Transverse colon (tissue), 4 donors: ENCODE results near the gene DHRS9. TPM values are rescaled to one million over a fixed set of nuclear protein-coding genes. Genes with fewer than 3 reads are reported as not detected.

Source experiments
- DNase-seq: peaks from one replicate; pipeline ENCODE4 v3.0.0-alpha.2; 2019
- H3K27ac ChIP-seq, 4 donors: fragments of 200-600 bp; sonication (generic); 2 replicates each; pipeline ENCODE4 v1.5.1; 2016 to 2018; ENCODE audit warnings: inconsistent platforms in 4 of 4
- H3K27me3 ChIP-seq: fragments of 200-600 bp; sonication (generic); 2 replicates; pipeline ENCODE4 v1.5.1; 2017; ENCODE audit warnings: inconsistent platforms
- H3K36me3 ChIP-seq, 4 donors: fragments of 200-600 bp; sonication (generic); 2 replicates each; pipeline ENCODE4 v1.5.1; 2017 to 2019; ENCODE audit warnings: inconsistent platforms in 4 of 4
- H3K4me1 ChIP-seq, 4 donors: fragments of 200-600 bp; sonication (generic); 2 replicates each; pipeline ENCODE4 v1.5.1; 2017 to 2020; ENCODE audit warnings: inconsistent platforms in 4 of 4
- H3K4me3 ChIP-seq, 4 donors: fragments of 200-600 bp; sonication (generic); 1 replicate in 1 of 4; 2 replicates in 3 of 4; pipeline versions ENCODE4 v1.5.1 to v1.6.1; 2017 to 2019; ENCODE audit warnings: inconsistent platforms in 4 of 4
- H3K9me3 ChIP-seq, 2 donors: fragments of 200-600 bp; sonication (generic); 2 replicates each; pipeline ENCODE4 v1.5.1; 2017 to 2019; ENCODE audit warnings: inconsistent platforms in 2 of 2
- CTCF ChIP-seq, 5 experiments: fragments of 200-600 bp in 3 of 5; fragments of 450-650 bp in 2 of 5; sonication (generic) in 3 of 5; IDR thresholded peaks; 1 replicate in 2 of 5; 2 replicates in 3 of 5; pipeline ENCODE4 v1.5.1; 2016 to 2017; ENCODE audit warnings: antibody characterized with exemption in 5 of 5, inconsistent platforms in 3 of 5, mild to moderate bottlenecking in 2 of 5, moderate library complexity in 1 of 5
- EP300 ChIP-seq: sonication (generic); formaldehyde crosslinking; IDR thresholded peaks from one replicate; pipeline ENCODE4 v1.6.1; 2017; ENCODE audit warnings: antibody characterized with exemption, low read depth
- POLR2A ChIP-seq: fragments of 450-650 bp; IDR thresholded peaks from one replicate; pipeline ENCODE4 v1.6.1; 2016; ENCODE audit warnings: antibody characterized with exemption, mild to moderate bottlenecking, moderate library complexity
- POLR2AphosphoS5 ChIP-seq, 3 donors: sonication (generic); formaldehyde crosslinking; IDR thresholded peaks; one replicate each; pipeline ENCODE4 v1.6.1; 2016; ENCODE audit warnings: antibody characterized with exemption in 3 of 3
- WGBS, 2 donors: methylation state at CpG; one replicate each; pipeline ENCODE4 v1.1.5; 2018; ENCODE audit warnings: low coverage in 1 of 2; 5-methylcytosine and 5-hydroxymethylcytosine counted together
- in situ Hi-C, 4 donors: fragments of 200-750 bp; cut with MboI; loops; one replicate each; pipeline versions ENCODE4 v1.15.0 to v1.15.1; 2017; ENCODE audit warnings: low sequenced_read_pairs in 3 of 4, low pct_ligation_motif_present in 1 of 4, low pct_unique_long_range_greater_than_20kb in 1 of 4
- intact Hi-C: fragments of 100-400 bp; cut with DNase I; formaldehyde crosslinking; loops from one replicate; pipeline ENCODE4 v1.15.1; 2023; ENCODE audit warnings: low total_unique reads
- total RNA-seq, 4 donors: library from RNA; depleted of rRNA; stranded (reverse); fragments of >200 nt; gene quantifications; one replicate each; pipeline ENCODE4 v1.1.0, GENCODE V29; 2016

DHRS9 gene
- total RNA-seq, 4 donors from 2014 or later = 20.9 to 257 (median 153) TPM

- Histone ChIP-seq H3K27me3 (no peaks in the 10 kb centered on the region), H3K4me1 (peaks cover 0 to 19% (median 0%) of the 10 kb centered on the region in 4 donors), H3K9me3 (no peaks in the 10 kb centered on the region), H3K27ac (no peak overlapping the region), H3K36me3 (no peaks in the 10 kb centered on the region), H3K4me3 (no peak overlapping the region)
- no peak for TF ChIP-seq POLR2AphosphoS5 (IDR thresholded peaks at IDR 0.05)
- TF ChIP-seq CTCF (IDR thresholded peaks at IDR 0.05) = no peak
- no peak for DNase-seq
- in situ Hi-C loops (no loop called here), intact Hi-C loops (no loop called here)
- WGBS, 2 donors = 87 to 95% methylated on average over 3 of the region's 3 CpGs
These were observed 4.0 kb downstream of the DHRS9 start for GRCh38 chr2:169073211-169073962.

DNA sequence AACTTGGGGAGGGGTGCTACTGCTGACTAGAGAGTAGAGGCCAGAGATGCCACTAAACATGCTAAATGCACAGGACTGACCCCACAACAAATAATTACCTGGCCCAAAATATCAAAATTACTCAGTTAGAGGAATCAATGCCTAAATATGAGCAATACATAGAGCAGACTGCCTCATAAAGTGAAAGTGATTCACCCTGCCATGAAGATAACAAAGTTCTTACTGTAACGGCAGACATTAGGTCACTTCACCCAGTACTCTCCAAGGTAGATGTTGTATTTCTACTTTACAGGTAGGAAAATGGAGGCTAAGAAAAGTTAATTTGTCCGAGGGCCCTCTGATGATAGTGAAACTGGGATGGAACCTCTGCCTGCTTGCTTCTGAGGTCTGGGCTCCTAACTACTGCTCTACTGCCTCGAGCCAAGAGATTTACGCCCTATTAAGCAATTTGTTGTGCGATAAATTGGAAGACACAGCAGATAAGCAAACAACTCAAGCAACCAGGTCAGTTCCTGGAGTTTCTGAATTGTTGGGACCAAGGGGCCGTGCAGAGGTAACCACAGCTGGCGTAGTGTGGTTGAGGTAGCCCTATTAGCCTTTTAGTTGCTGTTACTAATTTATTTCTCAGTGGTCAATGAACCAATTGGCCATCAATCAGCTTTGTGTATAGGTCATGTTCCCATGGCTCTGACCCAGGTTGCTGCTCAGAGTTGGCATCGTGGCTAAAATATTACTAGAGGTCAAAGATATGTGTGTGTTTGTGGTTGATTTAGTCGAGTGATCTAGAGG lies 4.8 kb downstream of the DHRS9 start:
- intact Hi-C loops = no loop called here
- DNase-seq = no peak

DNA sequence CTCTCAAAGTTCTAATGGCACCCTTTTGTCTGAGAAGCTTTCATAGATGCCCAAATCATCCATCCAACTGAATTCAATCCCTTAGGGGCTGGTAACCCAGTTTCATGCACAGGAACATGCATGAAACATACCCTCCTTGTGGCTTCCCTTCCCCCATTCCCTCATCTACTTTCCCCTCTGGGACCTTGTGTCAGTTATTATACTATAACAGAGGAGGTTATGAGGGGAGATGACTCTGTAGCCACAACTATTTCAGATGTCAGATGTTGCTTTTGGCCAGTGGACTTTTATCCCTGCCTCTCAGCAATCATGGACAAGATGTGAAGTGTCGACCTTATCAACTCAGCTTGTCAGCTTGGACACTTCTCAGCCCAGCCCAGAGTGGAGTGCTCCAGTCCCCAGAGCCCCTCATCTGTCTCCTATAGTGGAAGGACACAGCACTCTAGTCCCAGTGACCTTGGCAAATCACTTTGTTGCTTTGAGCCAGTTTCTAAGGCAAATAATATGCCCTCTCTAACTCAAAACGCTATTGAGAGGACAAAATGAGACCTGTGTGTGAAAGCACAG lies 8.4 kb downstream of the DHRS9 start:
- no peaks in the 10 kb centered on the region for H3K27me3 ChIP-seq
- DNase-seq = no peak
- no peaks in the 10 kb centered on the region for H3K36me3 ChIP-seq
- H3K27ac ChIP-seq = no peak overlapping the region
- intact Hi-C loops = no loop called here
- H3K9me3 ChIP-seq = no peaks in the 10 kb centered on the region
- WGBS, 2 donors = 50 to 57% methylated on average over 1 to 2 of the region's 2 CpGs
- no peak for TF ChIP-seq POLR2A
- no peak for TF ChIP-seq POLR2AphosphoS5 (IDR thresholded peaks at IDR 0.05)
- TF ChIP-seq EP300 = no peak
- no peak for TF ChIP-seq CTCF (IDR thresholded peaks at IDR 0.05)
- H3K4me1 ChIP-seq = peaks cover 0 to 4% (median 0%) of the 10 kb centered on the region in 4 donors
- H3K4me3 ChIP-seq = no peak overlapping the region
- in situ Hi-C loops = no loop called here

More for the DNA sequence above, 4.8 kb downstream of the DHRS9 start:
- no peak overlapping the region for H3K4me3 ChIP-seq
- in situ Hi-C loops = no loop called here
- WGBS, 2 donors = 82 to 85% methylated on average over 2 to 9 of the region's 9 CpGs
- TF ChIP-seq CTCF (IDR thresholded peaks at IDR 0.05) (no peak), POLR2AphosphoS5 (IDR thresholded peaks at IDR 0.05) (peak in 1 of 3 donors; percentile 6)
- peaks cover 0 to 13% (median 0%) of the 10 kb centered on the region in 4 donors for H3K4me1 ChIP-seq
- H3K9me3 ChIP-seq = no peaks in the 10 kb centered on the region
- no peak overlapping the region for H3K27ac ChIP-seq
- no peaks in the 10 kb centered on the region for H3K36me3 ChIP-seq
- H3K27me3 ChIP-seq = no peaks in the 10 kb centered on the region

DNA sequence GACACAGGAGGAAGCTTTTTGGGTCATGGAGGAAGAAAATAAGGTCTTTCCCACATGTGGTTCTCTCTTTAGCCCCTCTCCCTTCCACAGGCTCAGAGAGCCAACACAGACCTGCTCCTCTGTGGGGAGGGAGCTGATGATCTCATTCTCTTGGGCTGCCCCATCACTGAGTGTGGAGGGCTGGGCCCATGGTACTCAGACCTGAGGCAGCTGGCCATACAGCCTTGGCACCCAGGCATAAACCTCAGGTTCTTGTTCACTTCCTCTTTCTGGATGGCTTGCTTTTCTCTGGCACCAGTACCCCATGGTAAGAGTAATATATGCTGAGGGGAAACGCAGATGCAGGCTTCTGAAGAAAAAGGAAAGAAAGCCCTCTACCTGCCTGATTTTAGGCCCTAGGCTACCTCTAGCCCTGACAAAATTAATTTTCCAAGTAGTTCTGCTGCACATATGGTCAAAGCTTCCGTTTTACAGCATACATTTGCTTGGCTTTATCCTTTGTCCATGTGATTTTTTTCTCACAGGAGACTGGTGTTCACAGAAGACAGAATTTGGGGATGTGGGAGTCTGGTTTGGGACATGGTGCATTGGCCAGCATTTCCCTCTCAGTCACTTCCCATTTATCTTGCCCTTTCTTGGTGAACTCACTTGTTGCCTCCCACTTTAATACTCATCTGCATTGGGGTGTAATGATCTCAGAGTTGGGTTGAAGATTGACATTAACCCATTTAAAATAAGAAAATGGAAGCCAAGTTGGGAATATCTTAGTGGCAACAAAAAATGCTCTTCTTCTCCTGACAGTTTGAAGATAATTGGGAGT lies 11.1 kb downstream of the DHRS9 start:
- Histone ChIP-seq H3K9me3 (peaks cover 5 to 6% of the 10 kb centered on the region in 2 donors), H3K4me3 (no peak overlapping the region), H3K4me1 (no peaks in the 10 kb centered on the region), H3K27me3 (no peaks in the 10 kb centered on the region), H3K36me3 (no peaks in the 10 kb centered on the region), H3K27ac (no peak overlapping the region)
- in situ Hi-C loops (no loop called here), intact Hi-C loops (no loop called here)
- TF ChIP-seq POLR2A (no peak), EP300 (no peak), POLR2AphosphoS5 (IDR thresholded peaks at IDR 0.05) (no peak), CTCF (IDR thresholded peaks at IDR 0.05) (no peak)
- DNase-seq = no peak
- 66 to 71% methylated on average over 1 to 2 of the region's 2 CpGs for WGBS, 2 donors
